ENCODE measurements around the gene STX3. TPM values are rescaled to one million over a fixed set of nuclear protein-coding genes. Genes with fewer than 3 reads are reported as not detected.

STX3 gene
- total RNA-seq, 1 experiment from 2014 or later, result 20.4 TPM

DNA sequence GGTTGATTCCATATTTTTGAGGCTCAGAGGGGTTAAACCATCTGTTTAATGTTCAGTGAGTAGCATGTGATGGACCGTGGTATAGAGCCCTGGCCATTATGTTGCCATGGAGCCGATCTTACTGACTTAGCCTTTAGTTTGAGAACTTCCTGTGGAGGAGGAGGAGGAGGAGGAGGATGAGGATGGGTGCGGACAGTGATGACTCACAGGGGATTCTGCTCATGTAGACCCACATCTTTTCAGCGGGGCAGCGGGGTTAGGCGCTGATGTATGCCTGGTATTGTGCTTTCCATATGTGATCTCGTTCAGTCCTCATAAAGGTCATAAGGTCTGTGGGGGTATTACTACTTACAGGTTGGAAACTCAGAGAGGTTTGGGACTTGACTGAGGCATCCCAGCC lies 13.9 kb downstream of the STX3 start:
- H3K9me2 ChIP-seq (ENCODE audit: insufficient read depth), result no peaks in the 10 kb centered on the region
- no peak overlapping the region for H3K4me3 ChIP-seq (replicated peaks in 1 of 2; ENCODE audit: low read depth in 1 of 2, low read length in 2 of 2)
- H3K36me3 ChIP-seq (ENCODE audit: control insufficient read depth in 1 of 2, insufficient read depth in 2 of 2, low read length in 2 of 2), result no peaks in the 10 kb centered on the region
- no peak overlapping the region for H3K4me2 ChIP-seq (ENCODE audit: low read length)
- no peak overlapping the region for H2AFZ ChIP-seq (ENCODE audit: low read depth, low read length, poor library complexity, severe bottlenecking)
- ChIA-PET POLR2A (no interaction called here), RAD21 (ENCODE audit: low non-redundant PET in 1 of 2, low total read pairs in 2 of 2, uncharacterized antibody in 2 of 2, unreplicated experiment in 2 of 2) (no interaction called here), CTCF (no interaction called here)
- peaks cover 0 to 5% of the 10 kb centered on the region in 2 experiments; a peak in 1 of 4 replicates for H3K4me1 ChIP-seq (ENCODE audit: control insufficient read depth in 1 of 2, insufficient read depth in 2 of 2, low read length in 2 of 2)
- ATAC-seq, result no peak
- BruUV-seq (replicated peaks), result no TSS peak
- H4K20me1 ChIP-seq (ENCODE audit: insufficient read depth), result no peaks in the 10 kb centered on the region
- DNase-seq (ENCODE audit: low read depth, low spot score), result no peak
- H3K27me3 ChIP-seq (ENCODE audit: insufficient read depth, low read length), result no peaks in the 10 kb centered on the region
- H3K9ac ChIP-seq (ENCODE audit: low read length), result no peak overlapping the region
- peaks cover 62% of the 10 kb centered on the region for H3K79me2 ChIP-seq (ENCODE audit: insufficient read depth, low read length)
- no peak overlapping the region for H3K27ac ChIP-seq (ENCODE audit: low read depth, low read length)
- intact Hi-C loops (cut with micrococcal nuclease), result no loop called here
- TF ChIP-seq POLR2AphosphoS5 (IDR thresholded peaks at IDR 0.05; ENCODE audit: low read depth, low read length) (no peak), EGR1 (IDR thresholded peaks at IDR 0.05; ENCODE audit: low read depth) (no peak), SP1 (IDR thresholded peaks at IDR 0.05; ENCODE audit: low read depth) (no peak), POLR2A (IDR thresholded peaks at IDR 0.05; ENCODE audit: borderline replicate concordance, extremely low read depth, insufficient read depth, insufficient read length) (no peak), ZFX (IDR thresholded peaks at IDR 0.05) (no peak)
- TF ChIP-seq, protein P1, sequence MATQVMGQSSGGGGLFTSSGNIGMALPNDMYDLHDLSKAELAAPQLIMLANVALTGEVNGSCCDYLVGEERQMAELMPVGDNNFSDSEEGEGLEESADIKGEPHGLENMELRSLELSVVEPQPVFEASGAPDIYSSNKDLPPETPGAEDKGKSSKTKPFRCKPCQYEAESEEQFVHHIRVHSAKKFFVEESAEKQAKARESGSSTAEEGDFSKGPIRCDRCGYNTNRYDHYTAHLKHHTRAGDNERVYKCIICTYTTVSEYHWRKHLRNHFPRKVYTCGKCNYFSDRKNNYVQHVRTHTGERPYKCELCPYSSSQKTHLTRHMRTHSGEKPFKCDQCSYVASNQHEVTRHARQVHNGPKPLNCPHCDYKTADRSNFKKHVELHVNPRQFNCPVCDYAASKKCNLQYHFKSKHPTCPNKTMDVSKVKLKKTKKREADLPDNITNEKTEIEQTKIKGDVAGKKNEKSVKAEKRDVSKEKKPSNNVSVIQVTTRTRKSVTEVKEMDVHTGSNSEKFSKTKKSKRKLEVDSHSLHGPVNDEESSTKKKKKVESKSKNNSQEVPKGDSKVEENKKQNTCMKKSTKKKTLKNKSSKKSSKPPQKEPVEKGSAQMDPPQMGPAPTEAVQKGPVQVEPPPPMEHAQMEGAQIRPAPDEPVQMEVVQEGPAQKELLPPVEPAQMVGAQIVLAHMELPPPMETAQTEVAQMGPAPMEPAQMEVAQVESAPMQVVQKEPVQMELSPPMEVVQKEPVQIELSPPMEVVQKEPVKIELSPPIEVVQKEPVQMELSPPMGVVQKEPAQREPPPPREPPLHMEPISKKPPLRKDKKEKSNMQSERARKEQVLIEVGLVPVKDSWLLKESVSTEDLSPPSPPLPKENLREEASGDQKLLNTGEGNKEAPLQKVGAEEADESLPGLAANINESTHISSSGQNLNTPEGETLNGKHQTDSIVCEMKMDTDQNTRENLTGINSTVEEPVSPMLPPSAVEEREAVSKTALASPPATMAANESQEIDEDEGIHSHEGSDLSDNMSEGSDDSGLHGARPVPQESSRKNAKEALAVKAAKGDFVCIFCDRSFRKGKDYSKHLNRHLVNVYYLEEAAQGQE (IDR thresholded peaks at IDR 0.05; ENCODE audit: low read depth), result no peak
- TF ChIP-seq, protein P2, sequence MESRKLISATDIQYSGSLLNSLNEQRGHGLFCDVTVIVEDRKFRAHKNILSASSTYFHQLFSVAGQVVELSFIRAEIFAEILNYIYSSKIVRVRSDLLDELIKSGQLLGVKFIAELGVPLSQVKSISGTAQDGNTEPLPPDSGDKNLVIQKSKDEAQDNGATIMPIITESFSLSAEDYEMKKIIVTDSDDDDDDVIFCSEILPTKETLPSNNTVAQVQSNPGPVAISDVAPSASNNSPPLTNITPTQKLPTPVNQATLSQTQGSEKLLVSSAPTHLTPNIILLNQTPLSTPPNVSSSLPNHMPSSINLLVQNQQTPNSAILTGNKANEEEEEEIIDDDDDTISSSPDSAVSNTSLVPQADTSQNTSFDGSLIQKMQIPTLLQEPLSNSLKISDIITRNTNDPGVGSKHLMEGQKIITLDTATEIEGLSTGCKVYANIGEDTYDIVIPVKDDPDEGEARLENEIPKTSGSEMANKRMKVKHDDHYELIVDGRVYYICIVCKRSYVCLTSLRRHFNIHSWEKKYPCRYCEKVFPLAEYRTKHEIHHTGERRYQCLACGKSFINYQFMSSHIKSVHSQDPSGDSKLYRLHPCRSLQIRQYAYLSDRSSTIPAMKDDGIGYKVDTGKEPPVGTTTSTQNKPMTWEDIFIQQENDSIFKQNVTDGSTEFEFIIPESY (IDR thresholded peaks at IDR 0.05; ENCODE audit: extremely low read depth, insufficient replicate concordance, low read length), result no peak
- H3K9me3 ChIP-seq (ENCODE audit: control insufficient read depth in 1 of 2, insufficient read depth in 1 of 2, low read depth in 1 of 2, low read length in 2 of 2), result no peaks in the 10 kb centered on the region
